ENCODE results near the gene RPUSD3.

The RPUSD3 gene

DNA sequence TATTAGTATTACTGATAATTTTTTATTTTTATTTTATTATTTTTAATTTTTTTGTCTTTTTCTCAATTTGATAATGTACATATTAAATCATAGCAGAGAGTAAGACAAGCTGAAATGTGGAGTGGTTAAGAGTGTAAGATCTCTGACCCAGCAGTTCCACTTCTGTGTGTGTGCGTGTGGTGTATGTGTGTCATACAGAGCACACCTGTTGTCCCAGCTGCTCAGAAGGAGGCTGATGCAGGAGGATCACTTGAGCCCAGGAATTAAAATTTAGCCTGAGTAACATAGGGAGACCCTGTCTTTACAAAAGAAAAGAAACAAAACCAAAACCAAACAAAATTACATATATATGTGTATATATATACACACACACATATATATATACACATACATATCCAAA is 37.6 kb upstream of the RPUSD3 start:
- Histone ChIP-seq H3K36me3 (ENCODE audit: low read length) (no peaks in the 10 kb centered on the region), H3K4me2 (ENCODE audit: low read depth, low read length, poor library complexity, severe bottlenecking) (no peak overlapping the region), H3K4me3 (ENCODE audit: insufficient read depth, low read length, poor library complexity, severe bottlenecking) (no peak overlapping the region), H3F3A (ENCODE audit: insufficient read depth) (no peaks in the 10 kb centered on the region), H3K9me3 (ENCODE audit: insufficient read depth, low read length) (no peaks in the 10 kb centered on the region), H3K27me3 (ENCODE audit: low read length) (no peaks in the 10 kb centered on the region), H3K9ac (ENCODE audit: low read length) (no peak overlapping the region), H3K9me2 (replicated peaks; ENCODE audit: insufficient read depth, low read length) (no peaks in the 10 kb centered on the region), H4K20me1 (ENCODE audit: low read depth, low read length) (no peaks in the 10 kb centered on the region), H3K27ac (ENCODE audit: low read depth, low read length) (no peak overlapping the region), H3K79me2 (ENCODE audit: insufficient read depth, low read length) (no peaks in the 10 kb centered on the region), H2AFZ (ENCODE audit: low read depth, low read length, severe bottlenecking) (no peak overlapping the region)
- TF ChIP-seq, protein P1, sequence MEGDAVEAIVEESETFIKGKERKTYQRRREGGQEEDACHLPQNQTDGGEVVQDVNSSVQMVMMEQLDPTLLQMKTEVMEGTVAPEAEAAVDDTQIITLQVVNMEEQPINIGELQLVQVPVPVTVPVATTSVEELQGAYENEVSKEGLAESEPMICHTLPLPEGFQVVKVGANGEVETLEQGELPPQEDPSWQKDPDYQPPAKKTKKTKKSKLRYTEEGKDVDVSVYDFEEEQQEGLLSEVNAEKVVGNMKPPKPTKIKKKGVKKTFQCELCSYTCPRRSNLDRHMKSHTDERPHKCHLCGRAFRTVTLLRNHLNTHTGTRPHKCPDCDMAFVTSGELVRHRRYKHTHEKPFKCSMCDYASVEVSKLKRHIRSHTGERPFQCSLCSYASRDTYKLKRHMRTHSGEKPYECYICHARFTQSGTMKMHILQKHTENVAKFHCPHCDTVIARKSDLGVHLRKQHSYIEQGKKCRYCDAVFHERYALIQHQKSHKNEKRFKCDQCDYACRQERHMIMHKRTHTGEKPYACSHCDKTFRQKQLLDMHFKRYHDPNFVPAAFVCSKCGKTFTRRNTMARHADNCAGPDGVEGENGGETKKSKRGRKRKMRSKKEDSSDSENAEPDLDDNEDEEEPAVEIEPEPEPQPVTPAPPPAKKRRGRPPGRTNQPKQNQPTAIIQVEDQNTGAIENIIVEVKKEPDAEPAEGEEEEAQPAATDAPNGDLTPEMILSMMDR (IDR thresholded peaks at IDR 0.05; ENCODE audit: insufficient read depth, low read length, poor library complexity, severe bottlenecking), result no peak
- no peak for TF ChIP-seq EZH2phosphoT487 (conservative IDR thresholded peaks at IDR 0.05; ENCODE audit: low read length)

DNA sequence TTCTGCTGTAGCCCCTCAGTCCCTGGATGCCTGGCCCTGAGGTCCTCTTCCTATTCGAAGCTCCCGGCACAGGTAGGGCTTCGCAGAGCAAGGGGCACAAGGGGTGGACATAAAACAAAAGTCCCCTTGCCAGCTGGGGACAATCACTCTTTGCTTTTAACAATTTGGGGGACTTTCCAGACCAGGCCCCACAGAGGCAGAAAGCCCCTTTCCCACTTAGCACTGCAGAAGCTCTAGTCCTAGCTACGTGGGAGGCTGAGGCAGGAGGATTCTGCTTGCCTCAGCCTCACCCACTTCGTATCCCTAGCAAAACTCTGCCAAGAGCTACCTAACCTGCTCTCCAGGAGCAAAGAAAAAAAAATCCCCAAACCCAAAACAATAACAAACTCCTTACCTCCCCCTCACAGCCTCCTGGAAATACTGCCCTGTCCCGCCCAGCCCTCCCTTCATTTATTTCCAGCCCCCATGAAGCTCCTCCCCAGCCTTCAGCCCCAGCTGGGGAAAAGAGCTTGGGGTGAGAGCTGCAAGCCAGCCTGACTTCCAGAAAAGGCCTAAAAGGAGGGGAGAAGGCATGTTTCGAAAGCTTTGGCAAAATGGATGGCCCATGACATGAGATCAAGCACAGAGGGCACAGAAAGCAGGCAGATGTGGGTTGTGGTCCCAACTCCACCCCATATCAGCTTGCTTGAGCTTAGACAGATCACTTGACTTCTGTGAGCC is 36.2 kb upstream of the RPUSD3 start, which contains the start of gene CIDEC:
TSS of gene CIDEC (minus strand) at position 424 of the 720 bp plus-strand sequence. CDS start 1,767 bp downstream, outside the sequence.
- Histone ChIP-seq H3K4me3 (ENCODE audit: insufficient read depth, low read length, poor library complexity, severe bottlenecking) (no peak within 1 kb of the TSS), H3K9me3 (ENCODE audit: insufficient read depth, low read length) (no peaks in the 10 kb centered on the region), H3K27ac (ENCODE audit: low read depth, low read length) (no peak within 1 kb of the TSS), H3K27me3 (ENCODE audit: low read length) (no peaks in the 10 kb centered on the region), H2AFZ (ENCODE audit: low read depth, low read length, severe bottlenecking) (no peak within 1 kb of the TSS), H4K20me1 (ENCODE audit: low read depth, low read length) (no peaks in the 10 kb centered on the region), H3K36me3 (ENCODE audit: low read length) (no peaks in the 10 kb centered on the region), H3K9me2 (replicated peaks; ENCODE audit: insufficient read depth, low read length) (no peaks in the 10 kb centered on the region), H3K79me2 (ENCODE audit: insufficient read depth, low read length) (no peaks in the 10 kb centered on the region), H3K4me2 (ENCODE audit: low read depth, low read length, poor library complexity, severe bottlenecking) (no peak within 1 kb of the TSS), H3F3A (ENCODE audit: insufficient read depth) (no peaks in the 10 kb centered on the region), H3K9ac (ENCODE audit: low read length) (no peak within 1 kb of the TSS)
- TF ChIP-seq, protein P1 (IDR thresholded peaks at IDR 0.05; ENCODE audit: insufficient read depth, low read length, poor library complexity, severe bottlenecking), result no peak
- no peak for TF ChIP-seq EZH2phosphoT487 (conservative IDR thresholded peaks at IDR 0.05; ENCODE audit: low read length)

DNA sequence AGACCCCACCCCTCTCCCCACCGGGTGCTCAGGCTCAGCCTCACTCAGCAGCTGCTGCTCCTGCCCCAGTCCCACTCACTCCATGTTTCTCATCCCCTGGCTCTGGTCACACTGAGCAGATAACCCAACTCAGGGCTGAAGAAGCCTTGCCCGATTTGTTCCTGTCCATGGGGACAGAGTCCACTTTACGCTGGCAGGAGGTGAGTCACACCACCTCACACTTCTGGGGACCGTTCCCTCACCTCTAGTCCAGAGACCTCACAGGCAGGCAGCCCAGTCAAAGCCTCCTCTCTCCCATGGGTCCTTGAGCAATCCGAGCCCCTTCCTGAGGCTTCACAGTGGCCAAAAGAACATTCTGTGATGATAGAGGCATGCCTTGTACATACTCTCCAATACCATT is 34.9 kb upstream of the RPUSD3 start:
- Histone ChIP-seq H3K9me3 (ENCODE audit: insufficient read depth, low read length) (no peaks in the 10 kb centered on the region), H3K27ac (ENCODE audit: low read depth, low read length) (no peak overlapping the region), H3K4me2 (ENCODE audit: low read depth, low read length, poor library complexity, severe bottlenecking) (no peak overlapping the region), H2AFZ (ENCODE audit: low read depth, low read length, severe bottlenecking) (no peak overlapping the region), H3K79me2 (ENCODE audit: insufficient read depth, low read length) (no peaks in the 10 kb centered on the region), H3K9ac (ENCODE audit: low read length) (no peak overlapping the region), H3F3A (ENCODE audit: insufficient read depth) (no peaks in the 10 kb centered on the region), H3K36me3 (ENCODE audit: low read length) (no peaks in the 10 kb centered on the region), H3K9me2 (replicated peaks; ENCODE audit: insufficient read depth, low read length) (no peaks in the 10 kb centered on the region), H3K4me3 (ENCODE audit: insufficient read depth, low read length, poor library complexity, severe bottlenecking) (no peak overlapping the region), H4K20me1 (ENCODE audit: low read depth, low read length) (no peaks in the 10 kb centered on the region), H3K27me3 (ENCODE audit: low read length) (no peaks in the 10 kb centered on the region)
- TF ChIP-seq EZH2phosphoT487 (conservative IDR thresholded peaks at IDR 0.05; ENCODE audit: low read length), result no peak
- TF ChIP-seq, protein P1 (IDR thresholded peaks at IDR 0.05; ENCODE audit: insufficient read depth, low read length, poor library complexity, severe bottlenecking), result no peak
